ENCODE data around the gene DNM2. TPM values are rescaled to one million over a fixed set of nuclear protein-coding genes. Genes with fewer than 3 reads are reported as not detected.

Gene DNM2
- total and polyA plus RNA-seq, 10 of the 15 experiments (the other 5 are each of a cell fraction or from before 2014, with no cell fraction given), result 1.2 to 146 (median 68.9) TPM

GRCh38 chr19:10871711-10872545 is 154.0 kb downstream of the DNM2 start (continued):
- TF ChIP-seq HSF1 (IDR thresholded peaks at IDR 0.05; ENCODE audit: low read depth, low read length) (no peak), ZZZ3 (IDR thresholded peaks at IDR 0.05; ENCODE audit: control insufficient read depth, insufficient read length, low read depth) (no peak), ZNF217 (IDR thresholded peaks at IDR 0.05) (no peak), HDGF (IDR thresholded peaks at IDR 0.05) (0 out of 2 replicates have a peak, but pooled peaks have one; percentile 27), SMARCA5 (IDR thresholded peaks at IDR 0.05) (0 out of 2 replicates have a peak, but pooled peaks have one; percentile 49), MXI1 (IDR thresholded peaks at IDR 0.05; ENCODE audit: low read depth, low read length) (0 out of 2 replicates have a peak, but pooled peaks have one; percentile 46), ZNF274 (IDR thresholded peaks at IDR 0.05; ENCODE audit: insufficient read depth, insufficient read length) (no peak), RAD21 (IDR thresholded peaks at IDR 0.05; ENCODE audit: insufficient read depth, low read depth, low read length) (no peak), MYC (IDR thresholded peaks at IDR 0.05; ENCODE audit: insufficient read depth, insufficient read length, insufficient replicate concordance, low read length, severe bottlenecking) (peak; percentile 56), GATAD2B (conservative IDR thresholded peaks at IDR 0.05; ENCODE audit: low read depth) (peak; percentile 23), EED (IDR thresholded peaks at IDR 0.05; ENCODE audit: low read depth) (peak; percentile 53; the same call in 1 of the 2 replicates), EP300 (IDR thresholded peaks at IDR 0.05; ENCODE audit: borderline replicate concordance in 1 of 2, control insufficient read depth in 1 of 2, low read depth in 2 of 2, low read length in 2 of 2) (no peak), IKZF2 (IDR thresholded peaks at IDR 0.05) (peak; percentile 61 to 65; a peak in 3 of 4 replicates), BACH1 (IDR thresholded peaks at IDR 0.05; ENCODE audit: borderline replicate concordance) (peak; percentile 74; the same call in 1 of the 2 replicates), ZBTB40 (IDR thresholded peaks at IDR 0.05; ENCODE audit: borderline replicate concordance) (no peak), NKRF (conservative IDR thresholded peaks at IDR 0.05) (peak; percentile 14; the same call in 1 of the 2 replicates), RELB (IDR thresholded peaks at IDR 0.05; ENCODE audit: low read depth) (no peak), EGR1 (IDR thresholded peaks at IDR 0.05; ENCODE audit: borderline replicate concordance in 1 of 2, low read depth in 2 of 2, low read length in 2 of 2) (peak in 1 of 2 experiments; percentile 95; a peak in 2 of 3 replicates)
